Activated naive CD4-positive, alpha-beta T cell (primary cell): ENCODE data around the gene CDX2.

Experiments used
- DNase-seq, 4 experiments: peaks; one replicate each; lab custom pipeline; 2025; lab: John Stamatoyannopoulos, UW

The CDX2 gene

DNA sequence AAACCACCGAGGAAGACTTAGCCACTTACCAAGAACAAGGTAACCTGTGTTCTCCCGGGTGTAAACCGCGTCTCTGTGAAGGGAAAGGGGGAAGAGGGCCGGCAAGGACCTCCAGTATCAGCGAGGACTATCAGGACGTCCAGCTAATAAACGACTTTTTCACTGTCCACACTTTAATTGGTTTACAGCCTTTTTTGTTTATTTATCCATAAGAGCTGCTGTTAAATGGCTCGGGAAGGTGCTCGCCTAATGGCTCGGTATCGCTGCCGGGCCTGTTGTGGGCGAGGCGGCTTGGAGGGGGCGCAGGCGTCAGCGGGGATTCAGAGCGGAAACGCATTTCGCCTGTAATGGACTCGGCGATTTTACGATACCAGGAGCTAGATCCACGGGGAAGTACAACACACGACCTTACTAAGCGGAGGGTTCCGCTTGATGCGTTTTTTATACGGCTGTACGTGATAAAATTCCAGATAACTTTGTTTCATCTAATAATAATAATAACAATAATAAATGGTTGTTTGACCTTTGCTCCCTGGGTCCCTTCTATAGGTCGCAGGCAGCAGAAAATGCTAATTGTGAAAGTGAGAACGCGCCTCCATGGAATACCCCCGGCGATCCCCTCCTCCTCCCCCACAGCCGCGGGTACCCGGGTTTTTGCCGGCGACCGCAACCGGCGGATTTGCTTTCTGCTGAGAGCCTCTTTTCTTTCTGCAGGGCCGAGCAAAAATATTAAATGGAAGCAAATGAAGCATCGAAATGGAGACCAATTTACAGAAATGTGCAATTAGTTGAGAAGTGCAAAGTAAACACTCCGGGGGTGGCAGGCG, 51.8 kb downstream of the CDX2 start:
- no peak for DNase-seq

- DNase-seq: no peak
Observed at GRCh38 chr13:27915301-27916207, 53.6 kb downstream of the CDX2 start.

- DNase-seq: no peak
Observed at GRCh38 chr13:27913160-27913559, 56.0 kb downstream of the CDX2 start.

DNA sequence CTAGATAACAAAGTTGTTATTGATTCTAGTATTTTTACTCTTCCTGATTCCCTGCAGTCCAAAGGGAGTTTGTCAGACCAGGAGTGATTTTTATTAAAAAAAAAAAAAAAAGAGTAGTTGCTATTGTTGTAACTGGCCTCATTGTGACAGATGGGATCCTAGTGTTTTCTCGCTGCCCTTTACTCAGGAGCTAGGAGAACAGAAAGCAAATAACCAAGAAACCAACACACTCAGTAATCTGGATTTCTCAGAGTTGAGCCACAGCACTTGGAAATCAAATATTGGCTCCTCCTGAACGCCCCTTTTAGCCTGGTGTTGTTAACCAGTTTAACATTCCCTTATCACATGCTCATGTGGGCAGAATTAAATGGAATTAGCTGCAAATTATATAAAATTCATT, 57.6 kb downstream of the CDX2 start:
- DNase-seq: no peak
